Hepatocyte (in vitro differentiated cells): ENCODE data around the gene FMNL2. TPM values are rescaled to one million over a fixed set of nuclear protein-coding genes. Genes with fewer than 3 reads are reported as not detected.

ENCODE experiments used
- DNase-seq: peaks from one replicate; pipeline ENCODE4 v3.0.0-alpha.2; 2016; ENCODE audit warnings: low spot score
- H2AFZ ChIP-seq: fragments of 200-600 bp; sonication (generic); 2 replicates; pipeline ENCODE4 v1.6.0; 2016; ENCODE audit warnings: antibody characterized with exemption, mild to moderate bottlenecking
- H3K27ac ChIP-seq: fragments of 200-600 bp; sonication (generic); 2 replicates; pipeline ENCODE4 v1.5.1; 2016; ENCODE audit warnings: mild to moderate bottlenecking
- H3K27me3 ChIP-seq: fragments of 200-600 bp; sonication (generic); 2 replicates; pipeline ENCODE4 v1.6.1; 2016
- H3K36me3 ChIP-seq: fragments of 200-600 bp; sonication (generic); replicated peaks from 2 replicates; pipeline ENCODE4 v1.5.1; 2016; ENCODE audit warnings: low read depth; ENCODE audit not compliant: insufficient read depth
- H3K4me1 ChIP-seq: fragments of 200-600 bp; sonication (generic); 2 replicates; pipeline ENCODE4 v1.5.1; 2016; ENCODE audit warnings: mild to moderate bottlenecking, moderate library complexity; ENCODE audit not compliant: insufficient read depth
- H3K4me2 ChIP-seq: fragments of 200-600 bp; sonication (generic); 2 replicates; pipeline ENCODE4 v1.6.0; 2016
- H3K4me3 ChIP-seq: fragments of 200-600 bp; sonication (generic); 2 replicates; pipeline ENCODE4 v1.5.1; 2016; ENCODE audit warnings: mild to moderate bottlenecking
- H3K79me2 ChIP-seq: fragments of 200-600 bp; sonication (generic); 2 replicates; pipeline ENCODE4 v1.6.0; 2017; ENCODE audit warnings: mild to moderate bottlenecking
- H3K9me2 ChIP-seq: fragments of 200-600 bp; sonication (generic); replicated peaks from 2 replicates; pipeline ENCODE4 v1.6.0; 2017; ENCODE audit warnings: mild to moderate bottlenecking; ENCODE audit not compliant: insufficient read depth
- H3K9me3 ChIP-seq: fragments of 200-600 bp; sonication (generic); 2 replicates; pipeline ENCODE4 v1.5.1; 2016; ENCODE audit warnings: low read depth, mild to moderate bottlenecking
- H4K20me1 ChIP-seq: fragments of 200-600 bp; sonication (generic); 2 replicates; pipeline ENCODE4 v1.6.0; 2016; ENCODE audit warnings: mild to moderate bottlenecking; ENCODE audit not compliant: insufficient read depth, poor library complexity, severe bottlenecking
- EZH2 ChIP-seq: fragments of 200-600 bp; sonication (generic); IDR thresholded peaks from 2 replicates; pipeline ENCODE4 v1.6.1; 2016; ENCODE audit warnings: antibody characterized with exemption, mild to moderate bottlenecking, borderline replicate concordance
- EZH2phosphoT487 ChIP-seq: fragments of 200-600 bp; sonication (generic); IDR thresholded peaks from one replicate; pipeline ENCODE4 v1.6.1; 2018; ENCODE audit warnings: antibody characterized with exemption, mild to moderate bottlenecking, low read depth, moderate library complexity; ENCODE audit not compliant: unreplicated experiment, severe bottlenecking
- WGBS: methylation state at CpG from one replicate; pipeline ENCODE4 v1.1.6; 2016; ENCODE audit warnings: low lambda C conversion rate; ENCODE audit errors: missing lambda C conversion rate; 5-methylcytosine and 5-hydroxymethylcytosine counted together
- polyA plus RNA-seq: library from polyadenylated mRNA; unstranded; fragments of >200 nt; fragmentation: Nextera tagmentation; extraction: Ambion mirVana; gene quantifications from 2 replicates; pipeline ENCODE4 v1.2.1, GENCODE V29; 2016
- total RNA-seq: library from RNA; depleted of rRNA; stranded (reverse); fragments of >200 nt; gene quantifications from 2 replicates; pipeline ENCODE4 v1.2.3, GENCODE V29; 2014
- TF ChIP-seq, protein P1 (sequence below): fragments of 200-600 bp; sonication (generic); IDR thresholded peaks from 2 replicates; pipeline ENCODE4 v1.5.1; 2016; ENCODE audit warnings: antibody characterized with exemption, mild to moderate bottlenecking; ENCODE audit not compliant: poor library complexity

The FMNL2 gene
- total and polyA plus RNA-seq, 2 experiments from 2014 or later: 11.7 to 53.6 TPM

DNA sequence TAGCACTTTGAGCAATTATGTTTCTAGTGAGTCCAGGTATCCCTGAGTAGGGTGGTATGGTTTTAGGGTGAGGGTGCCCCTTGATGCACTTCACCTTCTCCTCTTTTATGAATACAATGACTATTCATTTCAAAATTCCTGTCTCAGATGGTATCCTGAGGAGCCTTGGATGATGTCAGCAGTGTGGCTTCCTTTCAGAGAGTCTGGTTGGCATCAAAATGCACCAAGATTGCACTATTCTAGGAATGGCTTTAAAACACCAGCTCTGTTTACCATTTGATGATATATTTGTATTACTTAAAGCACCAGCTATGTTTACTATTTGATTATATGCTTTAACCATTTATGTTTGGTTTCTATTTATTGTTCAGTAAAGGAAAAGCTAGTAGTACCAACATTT lies 141.0 kb downstream of the FMNL2 start:
- Histone ChIP-seq H2AFZ (no peak overlapping the region), H3K4me3 (no peak overlapping the region), H3K4me1 (peaks cover 37% of the 10 kb centered on the region), H3K27ac (no peak overlapping the region), H3K4me2 (no peak overlapping the region), H3K9me2 (no peaks in the 10 kb centered on the region), H3K79me2 (peaks cover 86% of the 10 kb centered on the region), H3K27me3 (no peaks in the 10 kb centered on the region), H3K36me3 (no peaks in the 10 kb centered on the region), H3K9me3 (no peaks in the 10 kb centered on the region), H4K20me1 (no peaks in the 10 kb centered on the region)
- TF ChIP-seq, protein P1, sequence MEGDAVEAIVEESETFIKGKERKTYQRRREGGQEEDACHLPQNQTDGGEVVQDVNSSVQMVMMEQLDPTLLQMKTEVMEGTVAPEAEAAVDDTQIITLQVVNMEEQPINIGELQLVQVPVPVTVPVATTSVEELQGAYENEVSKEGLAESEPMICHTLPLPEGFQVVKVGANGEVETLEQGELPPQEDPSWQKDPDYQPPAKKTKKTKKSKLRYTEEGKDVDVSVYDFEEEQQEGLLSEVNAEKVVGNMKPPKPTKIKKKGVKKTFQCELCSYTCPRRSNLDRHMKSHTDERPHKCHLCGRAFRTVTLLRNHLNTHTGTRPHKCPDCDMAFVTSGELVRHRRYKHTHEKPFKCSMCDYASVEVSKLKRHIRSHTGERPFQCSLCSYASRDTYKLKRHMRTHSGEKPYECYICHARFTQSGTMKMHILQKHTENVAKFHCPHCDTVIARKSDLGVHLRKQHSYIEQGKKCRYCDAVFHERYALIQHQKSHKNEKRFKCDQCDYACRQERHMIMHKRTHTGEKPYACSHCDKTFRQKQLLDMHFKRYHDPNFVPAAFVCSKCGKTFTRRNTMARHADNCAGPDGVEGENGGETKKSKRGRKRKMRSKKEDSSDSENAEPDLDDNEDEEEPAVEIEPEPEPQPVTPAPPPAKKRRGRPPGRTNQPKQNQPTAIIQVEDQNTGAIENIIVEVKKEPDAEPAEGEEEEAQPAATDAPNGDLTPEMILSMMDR: no peak
- TF ChIP-seq EZH2: no peak
- TF ChIP-seq EZH2phosphoT487: no peak
- no peak for DNase-seq

- Histone ChIP-seq H2AFZ (no peak overlapping the region), H3K27me3 (no peaks in the 10 kb centered on the region), H3K79me2 (peaks cover 74% of the 10 kb centered on the region), H3K4me1 (peaks cover 35% of the 10 kb centered on the region), H4K20me1 (no peaks in the 10 kb centered on the region), H3K36me3 (no peaks in the 10 kb centered on the region), H3K9me3 (no peaks in the 10 kb centered on the region), H3K27ac (no peak overlapping the region), H3K4me2 (no peak overlapping the region), H3K9me2 (no peaks in the 10 kb centered on the region), H3K4me3 (no peak overlapping the region)
- no peak for DNase-seq
- 84% methylated on average over 6 of the region's 6 CpGs for WGBS
- TF ChIP-seq EZH2: no peak
- TF ChIP-seq, protein P1: no peak
- no peak for TF ChIP-seq EZH2phosphoT487
Observed at GRCh38 chr2:152477347-152478092, 142.5 kb downstream of the FMNL2 start.

DNA sequence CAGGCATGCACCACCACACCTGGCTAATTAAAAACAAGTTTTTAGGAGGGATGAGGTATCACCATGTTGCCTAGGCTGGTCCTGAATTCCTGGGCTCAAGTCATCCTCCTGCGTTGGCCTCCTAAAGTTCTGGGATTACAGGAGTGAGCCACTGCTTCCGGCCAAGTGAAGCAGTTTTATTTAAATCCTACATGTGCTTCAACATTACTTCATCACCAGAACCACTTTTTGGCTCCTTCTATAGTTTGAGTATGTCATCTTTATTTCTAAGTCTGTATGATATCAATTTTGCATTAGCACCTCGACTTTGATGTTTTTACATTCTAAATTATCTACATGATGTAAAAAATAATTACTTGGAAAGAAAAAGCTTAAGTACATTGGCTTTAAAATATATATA lies 144.3 kb downstream of the FMNL2 start:
- peaks cover 29% of the 10 kb centered on the region for H3K4me1 ChIP-seq
- H3K27me3 ChIP-seq: no peaks in the 10 kb centered on the region
- H4K20me1 ChIP-seq: no peaks in the 10 kb centered on the region
- H3K27ac ChIP-seq: no peak overlapping the region
- TF ChIP-seq, protein P1: no peak
- no peak for TF ChIP-seq EZH2
- no peak overlapping the region for H3K4me2 ChIP-seq
- no peaks in the 10 kb centered on the region for H3K9me2 ChIP-seq
- peaks cover 77% of the 10 kb centered on the region for H3K79me2 ChIP-seq
- no peak overlapping the region for H2AFZ ChIP-seq
- DNase-seq: no peak
- no peak overlapping the region for H3K4me3 ChIP-seq
- no peaks in the 10 kb centered on the region for H3K9me3 ChIP-seq
- H3K36me3 ChIP-seq: no peaks in the 10 kb centered on the region
- WGBS: 93% methylated on average over 3 of the region's 3 CpGs
